OCI-LY1 (cell line): ENCODE results near the gene CRYBG1.

Source experiments
- H2AFZ ChIP-seq: fragments of 200-600 bp; sonication (generic), shearing (Covaris generic); 2 replicates; pipeline ENCODE4 v1.6.0; 2014; ENCODE audit warnings: antibody characterized with exemption, mild to moderate bottlenecking, low read length
- H3F3A ChIP-seq: fragments of 200-600 bp; sonication (generic), shearing (Covaris generic); 2 replicates; pipeline ENCODE4 v1.6.0; 2014; ENCODE audit warnings: mild to moderate bottlenecking, antibody characterized with exemption, low read length, moderate library complexity; ENCODE audit not compliant: insufficient read depth
- H3K27ac ChIP-seq: fragments of 200-600 bp; sonication (generic); 2 replicates; pipeline ENCODE4 v1.5.1; 2014; ENCODE audit warnings: low read length, mixed run types, mild to moderate bottlenecking, low read depth; ENCODE audit not compliant: poor library complexity, severe bottlenecking
- H3K27me3 ChIP-seq: fragments of 200-600 bp; sonication (generic); 2 replicates; pipeline ENCODE4 v1.6.0; 2014; ENCODE audit warnings: antibody characterized with exemption, mild to moderate bottlenecking, low read length, moderate library complexity; ENCODE audit not compliant: insufficient read depth
- H3K36me3 ChIP-seq: fragments of 200-600 bp; sonication (generic); 2 replicates; pipeline ENCODE4 v1.6.1; 2014; ENCODE audit warnings: mild to moderate bottlenecking, antibody characterized with exemption, low read length, moderate library complexity, mixed read lengths; ENCODE audit not compliant: insufficient read depth
- H3K4me1 ChIP-seq: fragments of 200-600 bp; sonication (generic); 2 replicates; pipeline ENCODE4 v1.5.1; 2014; ENCODE audit warnings: mild to moderate bottlenecking, low read length, moderate library complexity; ENCODE audit not compliant: insufficient read depth, severe bottlenecking
- H3K4me2 ChIP-seq: fragments of 200-600 bp; sonication (generic), shearing (Covaris generic); 2 replicates; pipeline ENCODE4 v1.6.1; 2014; ENCODE audit warnings: low read length
- H3K4me3 ChIP-seq: fragments of 200-600 bp; sonication (generic); 2 replicates; pipeline ENCODE4 v1.5.1; 2014; ENCODE audit warnings: low read length, low read depth, mild to moderate bottlenecking, mixed read lengths; ENCODE audit not compliant: poor library complexity, severe bottlenecking
- H3K79me2 ChIP-seq: fragments of 200-600 bp; shearing (Covaris generic); 2 replicates; pipeline ENCODE4 v1.6.1; 2016; ENCODE audit warnings: mixed run types, low read length, mixed read lengths; ENCODE audit not compliant: insufficient read depth
- H3K9ac ChIP-seq: fragments of 200-600 bp; sonication (generic), shearing (Covaris generic); 2 replicates; pipeline ENCODE4 v1.6.1; 2014; ENCODE audit warnings: mild to moderate bottlenecking, low read length, mixed read lengths
- H3K9me2 ChIP-seq: fragments of 200-600 bp; sonication (generic), shearing (Covaris generic); 2 replicates; pipeline ENCODE4 v1.6.1; 2014; ENCODE audit warnings: low read depth, mild to moderate bottlenecking, low read length, mixed read lengths
- H3K9me3 ChIP-seq: fragments of 200-600 bp; shearing (Covaris generic); 2 replicates; pipeline ENCODE4 v1.6.1; 2014; ENCODE audit warnings: low read length, mixed read lengths
- H4K20me1 ChIP-seq: fragments of 200-600 bp; sonication (generic), shearing (Covaris generic); 2 replicates; pipeline ENCODE4 v1.6.0; 2016; ENCODE audit warnings: mild to moderate bottlenecking, low read length; ENCODE audit not compliant: insufficient read depth
- EZH2 ChIP-seq: fragments of 200-600 bp; sonication (generic), shearing (Covaris generic); IDR thresholded peaks from 2 replicates; pipeline ENCODE4 v1.8.0; 2017; ENCODE audit warnings: borderline replicate concordance, mixed run types, mild to moderate bottlenecking, antibody characterized with exemption, low read length, moderate library complexity, mixed read lengths
- TF ChIP-seq, protein P1 (sequence below): fragments of 200-600 bp; sonication (generic), shearing (Covaris generic); IDR thresholded peaks from 2 replicates; pipeline ENCODE4 v1.5.1; 2017; ENCODE audit warnings: mild to moderate bottlenecking, antibody characterized with exemption, low read length, moderate library complexity, mixed read lengths

Gene CRYBG1

GRCh38 chr6:106599440-106599839, 238.9 kb downstream of the CRYBG1 start:
- TF ChIP-seq EZH2, result no peak
- TF ChIP-seq, protein P1, sequence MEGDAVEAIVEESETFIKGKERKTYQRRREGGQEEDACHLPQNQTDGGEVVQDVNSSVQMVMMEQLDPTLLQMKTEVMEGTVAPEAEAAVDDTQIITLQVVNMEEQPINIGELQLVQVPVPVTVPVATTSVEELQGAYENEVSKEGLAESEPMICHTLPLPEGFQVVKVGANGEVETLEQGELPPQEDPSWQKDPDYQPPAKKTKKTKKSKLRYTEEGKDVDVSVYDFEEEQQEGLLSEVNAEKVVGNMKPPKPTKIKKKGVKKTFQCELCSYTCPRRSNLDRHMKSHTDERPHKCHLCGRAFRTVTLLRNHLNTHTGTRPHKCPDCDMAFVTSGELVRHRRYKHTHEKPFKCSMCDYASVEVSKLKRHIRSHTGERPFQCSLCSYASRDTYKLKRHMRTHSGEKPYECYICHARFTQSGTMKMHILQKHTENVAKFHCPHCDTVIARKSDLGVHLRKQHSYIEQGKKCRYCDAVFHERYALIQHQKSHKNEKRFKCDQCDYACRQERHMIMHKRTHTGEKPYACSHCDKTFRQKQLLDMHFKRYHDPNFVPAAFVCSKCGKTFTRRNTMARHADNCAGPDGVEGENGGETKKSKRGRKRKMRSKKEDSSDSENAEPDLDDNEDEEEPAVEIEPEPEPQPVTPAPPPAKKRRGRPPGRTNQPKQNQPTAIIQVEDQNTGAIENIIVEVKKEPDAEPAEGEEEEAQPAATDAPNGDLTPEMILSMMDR, result no peak
- Histone ChIP-seq H3K36me3 (peaks cover 56% of the 10 kb centered on the region), H3K9me2 (no peaks in the 10 kb centered on the region), H3K79me2 (no peaks in the 10 kb centered on the region), H3K4me2 (no peak overlapping the region), H2AFZ (no peak overlapping the region), H3K4me1 (no peaks in the 10 kb centered on the region), H3F3A (no peaks in the 10 kb centered on the region), H3K27me3 (no peaks in the 10 kb centered on the region), H3K27ac (no peak overlapping the region), H3K4me3 (no peak overlapping the region), H4K20me1 (no peaks in the 10 kb centered on the region), H3K9me3 (peaks cover 2% of the 10 kb centered on the region; the same call in 1 of the 2 replicates), H3K9ac (no peak overlapping the region)

- H4K20me1 ChIP-seq, result no peaks in the 10 kb centered on the region
These were observed 239.8 kb downstream of the CRYBG1 start for GRCh38 chr6:106600329-106600728.

GRCh38 chr6:106608080-106608668, 247.7 kb downstream of the CRYBG1 start:
- peaks cover 42% of the 10 kb centered on the region for H3K4me1 ChIP-seq
- no peaks in the 10 kb centered on the region for H4K20me1 ChIP-seq
- H3K9me3 ChIP-seq, result no peaks in the 10 kb centered on the region
- no peaks in the 10 kb centered on the region for H3K27me3 ChIP-seq
- TF ChIP-seq EZH2, result no peak
- TF ChIP-seq, protein P1, result peak; percentile 80
- no peak overlapping the region for H2AFZ ChIP-seq
- H3K4me3 ChIP-seq, result no peak overlapping the region
- no peak overlapping the region for H3K4me2 ChIP-seq
- H3F3A ChIP-seq, result no peaks in the 10 kb centered on the region
- peak overlapping the region; percentile 71 for H3K27ac ChIP-seq
- H3K79me2 ChIP-seq, result no peaks in the 10 kb centered on the region
- peaks cover 65% of the 10 kb centered on the region for H3K36me3 ChIP-seq
- H3K9me2 ChIP-seq, result no peaks in the 10 kb centered on the region
- no peak overlapping the region for H3K9ac ChIP-seq

More at GRCh38 chr6:106600329-106600728, 239.8 kb downstream of the CRYBG1 start:
- Histone ChIP-seq H3K9me2 (no peaks in the 10 kb centered on the region), H3F3A (no peaks in the 10 kb centered on the region), H3K27me3 (no peaks in the 10 kb centered on the region), H3K79me2 (no peaks in the 10 kb centered on the region), H3K4me2 (no peak overlapping the region), H2AFZ (no peak overlapping the region), H3K9ac (no peak overlapping the region), H3K27ac (no peak overlapping the region), H3K4me3 (no peak overlapping the region), H3K4me1 (no peaks in the 10 kb centered on the region), H3K9me3 (peaks cover 2% of the 10 kb centered on the region; the same call in 1 of the 2 replicates), H3K36me3 (peaks cover 65% of the 10 kb centered on the region)
- TF ChIP-seq, protein P1, result no peak
- TF ChIP-seq EZH2, result no peak
